GM19023 (cell line): ENCODE results near the gene SLX9.
"Not testable (repeated sequence)": the region's sequence is repeated elsewhere in the genome, so short reads cannot be mapped to it uniquely, and the experiment has no call there.

Source experiments
- ATAC-seq: cut with Tn5 transposase; IDR thresholded peaks from one replicate; pipeline ENCODE4 v1.9.1; 2021; ENCODE audit warnings: mild to moderate bottlenecking, moderate library complexity; ENCODE audit not compliant: unreplicated experiment

The SLX9 gene

DNA sequence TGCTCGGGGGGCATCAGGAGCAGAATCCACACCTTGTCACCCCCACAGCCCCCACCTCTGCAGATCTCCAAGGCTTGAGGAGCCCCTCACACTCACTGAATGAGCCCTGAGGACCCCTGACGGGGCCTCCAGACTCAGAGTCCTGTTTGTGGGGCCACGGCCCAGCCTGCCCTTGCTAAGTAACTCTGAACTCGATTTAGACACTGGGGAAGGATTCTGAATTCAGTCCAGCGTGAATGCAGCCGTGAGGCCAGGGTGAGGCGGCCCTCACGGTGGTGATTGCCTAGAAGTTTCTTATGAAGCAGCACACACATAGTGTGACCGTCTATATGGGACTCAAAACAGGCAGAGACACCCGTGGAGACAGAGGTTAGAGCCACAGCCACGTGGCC is 75.6 kb downstream of the SLX9 start:
- no peak for ATAC-seq

DNA sequence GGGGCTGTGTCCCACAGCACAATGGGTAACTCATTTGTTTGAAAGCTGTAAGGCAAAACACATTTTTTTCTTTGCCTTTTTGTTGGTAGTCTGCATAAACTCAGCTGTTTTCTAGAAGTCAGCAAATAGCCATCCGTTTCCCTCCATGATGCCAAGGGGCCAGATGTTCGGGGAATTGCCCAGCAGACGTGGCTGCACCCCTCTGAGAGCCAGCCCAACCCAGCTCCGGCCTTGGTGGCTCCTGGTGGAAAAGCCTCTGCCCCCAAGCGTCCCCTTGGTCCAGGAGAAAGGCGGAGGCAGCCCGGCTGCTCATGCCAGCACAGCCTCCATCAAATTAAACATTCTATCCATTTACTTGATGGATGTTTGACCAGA is 76.2 kb downstream of the SLX9 start:
- ATAC-seq: no peak

DNA sequence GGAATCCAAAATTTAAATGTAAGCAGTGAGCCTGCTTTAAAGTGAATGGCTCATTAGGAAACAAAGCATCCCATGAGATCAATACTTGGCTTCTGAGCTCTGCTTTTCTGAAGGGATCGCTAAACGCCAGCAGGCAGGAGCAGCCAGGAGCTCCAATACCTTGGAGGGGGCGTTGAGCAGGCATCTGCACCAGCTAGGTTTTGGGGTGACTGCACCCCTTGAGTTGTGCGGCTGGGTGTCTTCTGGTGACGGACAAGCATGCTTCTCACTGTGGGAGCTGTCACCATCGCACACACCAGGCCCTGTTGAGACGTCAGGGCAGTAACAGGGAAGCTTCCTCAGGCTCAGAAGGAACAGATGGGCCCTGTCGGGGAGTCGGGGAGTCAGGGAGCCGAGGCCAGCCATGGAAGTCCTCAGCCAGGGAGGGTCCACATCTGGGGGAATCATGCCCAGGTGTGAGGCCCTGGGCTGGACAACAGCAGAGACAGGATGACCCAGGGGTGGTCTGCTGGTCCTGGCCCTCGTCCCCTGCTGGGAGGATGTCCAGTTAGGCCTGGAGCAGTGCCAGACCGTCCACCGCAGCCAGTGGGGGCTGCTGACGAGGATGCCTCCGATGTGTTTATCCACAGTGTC is 76.7 kb downstream of the SLX9 start:
- ATAC-seq: no peak

DNA sequence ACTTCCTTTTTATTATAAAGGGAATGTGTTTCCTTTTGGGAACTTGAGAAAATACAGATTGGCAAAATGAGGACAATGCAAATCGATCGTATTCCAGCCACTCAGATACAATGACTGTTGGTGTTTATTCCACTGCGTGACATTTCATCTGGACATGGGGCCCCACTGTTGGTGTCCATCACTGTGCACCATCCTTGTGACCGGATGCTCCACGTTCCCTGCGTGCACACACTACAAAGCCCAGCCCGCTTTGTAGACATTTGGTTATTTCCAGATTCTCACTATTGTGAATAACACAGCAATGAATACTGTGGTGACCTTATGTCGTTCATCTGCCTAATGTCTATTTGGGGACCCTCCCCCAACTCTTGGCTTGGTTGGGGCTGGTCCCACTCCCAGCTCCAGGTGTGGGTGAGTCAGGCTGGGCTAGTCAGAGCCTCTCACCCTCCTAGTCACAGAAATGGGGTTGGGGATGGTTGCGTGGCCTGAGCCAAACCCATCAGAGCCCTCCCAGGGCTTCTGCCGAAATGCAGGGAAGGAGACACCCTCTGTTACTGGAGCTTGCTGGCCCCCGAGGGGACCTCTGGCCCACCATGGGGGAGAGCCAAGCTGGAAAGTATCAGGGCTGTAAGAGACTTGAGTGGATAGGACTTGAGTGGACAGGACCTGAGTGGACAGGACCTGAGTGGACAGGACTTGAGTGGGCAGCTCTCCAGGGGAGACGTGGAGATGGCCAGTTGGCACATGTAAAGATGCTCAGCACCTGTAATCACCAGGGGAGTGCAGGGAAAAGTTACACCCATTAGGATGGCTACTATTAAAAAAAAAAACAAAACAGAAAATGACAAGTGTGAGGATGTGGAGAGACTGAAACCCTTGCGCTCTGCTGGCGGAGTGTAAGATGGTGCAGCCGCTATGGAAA is 77.5 kb downstream of the SLX9 start:
- ATAC-seq: no peak

DNA sequence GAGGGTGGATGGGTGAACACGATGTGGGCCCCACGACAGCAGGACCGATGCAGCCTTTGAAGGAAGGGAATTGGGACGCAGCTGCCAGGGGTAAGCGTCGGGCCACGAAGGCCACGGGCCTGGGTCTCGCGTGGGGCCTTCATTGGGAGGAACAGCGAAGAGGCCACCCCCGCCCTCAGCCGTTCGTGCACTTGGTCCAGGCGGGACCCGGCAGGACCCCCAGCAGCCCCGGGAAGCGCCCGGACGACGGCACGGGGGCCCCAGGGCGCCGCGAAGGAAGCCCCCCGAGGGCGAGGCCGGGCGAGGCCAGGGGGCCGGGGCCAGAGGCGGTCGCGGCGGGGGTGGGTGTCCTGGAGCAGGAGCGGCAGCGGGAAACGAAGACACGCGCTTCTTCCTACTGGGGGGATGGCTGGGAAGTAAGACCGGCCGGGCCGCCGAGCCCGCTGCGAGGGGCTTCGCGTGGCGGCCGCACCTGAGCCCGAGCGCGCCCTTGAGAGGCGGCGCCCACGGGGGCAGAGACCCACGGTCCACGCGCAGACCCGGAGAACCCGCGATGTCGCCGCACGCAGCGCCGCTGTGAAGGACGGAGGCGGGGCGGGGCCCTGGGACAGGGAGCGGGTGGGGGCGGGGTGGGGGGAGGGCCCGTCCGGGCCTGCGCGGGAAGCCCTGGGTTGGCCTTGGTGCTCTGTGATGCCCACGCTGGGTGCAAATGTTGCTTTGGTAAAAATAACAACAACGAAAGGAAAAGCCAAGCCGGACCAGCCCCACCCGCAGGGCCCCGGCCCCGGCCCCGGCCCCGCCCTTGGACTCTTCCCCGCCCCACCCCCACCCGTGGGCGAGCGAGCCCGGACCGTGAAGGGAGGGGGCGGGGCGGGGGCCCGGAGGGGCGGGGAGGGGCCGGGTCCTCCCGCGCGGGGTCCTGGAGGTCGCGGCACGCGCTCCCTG is 78.6 kb downstream of the SLX9 start:
- ATAC-seq: no peak

DNA sequence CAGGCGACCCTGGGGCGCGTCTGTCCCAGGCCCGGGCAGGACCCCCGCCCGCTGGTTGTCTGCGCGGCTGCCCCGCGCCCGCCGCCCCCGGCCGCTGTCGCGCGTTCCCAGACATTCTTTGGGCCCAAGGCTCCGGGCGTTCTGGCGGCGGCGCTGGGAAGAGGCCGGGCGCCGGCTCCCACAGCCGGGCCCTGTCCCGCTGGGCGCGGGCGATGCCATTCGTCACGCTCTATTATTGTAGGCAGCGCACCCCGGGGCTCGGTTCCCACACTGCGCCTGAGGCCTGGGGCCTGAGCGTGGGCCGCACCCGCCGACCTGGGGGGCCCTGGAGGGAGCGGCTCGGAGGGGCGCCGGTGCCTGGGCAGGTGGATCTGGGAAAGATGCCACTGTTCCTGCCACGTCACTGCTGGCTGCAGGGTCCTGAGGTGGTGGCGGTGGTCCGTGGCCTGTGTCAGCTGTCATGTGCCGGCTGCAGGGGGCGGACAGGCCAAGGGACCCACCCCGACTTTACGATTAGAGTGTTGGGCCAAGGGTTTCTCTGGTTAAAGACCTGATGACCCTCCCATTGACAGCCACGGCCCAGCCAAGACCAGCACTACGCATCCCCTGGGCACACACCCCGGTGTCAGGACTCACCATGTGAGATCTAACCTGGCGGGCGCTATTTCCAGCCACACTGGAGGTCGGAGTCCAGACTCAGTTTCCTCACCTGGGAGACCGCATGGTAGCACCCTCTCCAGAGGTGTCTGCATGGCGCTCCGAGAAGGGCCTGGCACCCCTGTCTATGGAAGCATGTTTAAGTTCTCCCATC is 79.5 kb downstream of the SLX9 start:
- no peak for ATAC-seq

DNA sequence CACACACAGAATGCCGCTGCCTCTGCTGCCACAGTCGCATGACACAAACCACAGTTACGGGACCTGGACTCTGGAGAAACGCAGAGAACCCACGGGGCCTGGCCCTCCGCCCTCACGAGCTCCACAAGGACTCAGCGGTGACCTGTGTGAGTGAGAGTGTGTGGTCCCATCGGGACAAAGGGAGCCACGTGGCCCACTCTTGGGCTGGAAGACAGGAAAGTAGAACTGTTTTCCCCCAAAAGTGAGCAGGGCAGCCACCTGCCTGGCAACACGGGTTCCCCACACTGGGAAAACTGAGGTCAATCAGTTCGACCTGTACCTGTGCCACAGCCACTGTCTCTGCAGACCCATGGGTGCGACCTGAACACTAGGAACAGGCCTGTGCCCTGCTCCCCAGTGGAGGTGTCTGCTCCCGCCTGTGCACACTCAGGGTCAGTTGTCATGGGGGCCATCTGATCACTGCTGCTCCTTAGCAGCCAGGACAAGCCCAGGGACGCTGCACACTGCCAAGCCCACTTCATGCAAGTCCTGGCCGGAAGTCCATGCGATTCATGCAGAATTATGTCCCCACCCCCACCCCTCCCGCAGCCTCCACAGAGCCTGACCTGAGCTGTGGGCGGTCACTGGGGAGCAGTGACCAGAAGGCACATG is 80.2 kb downstream of the SLX9 start:
- ATAC-seq: no peak

DNA sequence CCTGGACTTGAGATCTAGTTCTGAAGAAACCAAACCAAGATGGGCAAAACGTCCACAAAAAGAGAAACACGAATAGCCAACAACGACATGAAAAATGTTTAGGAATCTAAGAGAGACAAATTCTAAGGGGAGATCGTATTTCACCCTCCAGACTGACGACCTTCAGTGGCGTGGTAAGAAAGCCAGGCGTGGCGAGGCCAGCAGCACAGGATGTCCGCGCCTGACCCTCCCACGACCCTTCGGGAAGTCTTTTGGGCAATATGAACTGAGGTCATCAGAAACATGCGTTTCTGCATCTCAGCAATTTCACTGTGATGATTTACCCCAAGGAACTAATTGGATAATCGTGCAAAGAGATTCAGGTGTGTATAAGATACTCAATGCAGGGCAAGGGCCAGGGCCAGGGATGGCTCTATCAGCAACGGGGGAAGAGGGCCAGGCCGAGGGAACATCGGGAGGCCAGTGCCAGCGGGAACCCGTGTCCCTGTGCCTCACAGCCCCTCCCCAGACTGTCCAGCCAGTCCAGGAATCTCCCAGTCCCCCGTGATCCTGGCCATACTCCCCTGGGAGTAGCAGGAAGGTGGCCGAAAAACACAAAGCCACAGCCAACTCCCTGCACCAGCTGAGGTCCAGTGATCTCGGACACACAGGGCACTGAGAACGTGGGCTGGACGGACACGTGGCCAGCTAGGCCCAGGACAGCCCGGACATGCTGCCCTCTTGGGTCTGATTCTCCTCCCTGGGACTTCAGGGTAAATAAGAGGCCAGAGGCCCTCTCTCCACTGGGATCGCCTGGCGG is 81.0 kb downstream of the SLX9 start:
- no peak for ATAC-seq

DNA sequence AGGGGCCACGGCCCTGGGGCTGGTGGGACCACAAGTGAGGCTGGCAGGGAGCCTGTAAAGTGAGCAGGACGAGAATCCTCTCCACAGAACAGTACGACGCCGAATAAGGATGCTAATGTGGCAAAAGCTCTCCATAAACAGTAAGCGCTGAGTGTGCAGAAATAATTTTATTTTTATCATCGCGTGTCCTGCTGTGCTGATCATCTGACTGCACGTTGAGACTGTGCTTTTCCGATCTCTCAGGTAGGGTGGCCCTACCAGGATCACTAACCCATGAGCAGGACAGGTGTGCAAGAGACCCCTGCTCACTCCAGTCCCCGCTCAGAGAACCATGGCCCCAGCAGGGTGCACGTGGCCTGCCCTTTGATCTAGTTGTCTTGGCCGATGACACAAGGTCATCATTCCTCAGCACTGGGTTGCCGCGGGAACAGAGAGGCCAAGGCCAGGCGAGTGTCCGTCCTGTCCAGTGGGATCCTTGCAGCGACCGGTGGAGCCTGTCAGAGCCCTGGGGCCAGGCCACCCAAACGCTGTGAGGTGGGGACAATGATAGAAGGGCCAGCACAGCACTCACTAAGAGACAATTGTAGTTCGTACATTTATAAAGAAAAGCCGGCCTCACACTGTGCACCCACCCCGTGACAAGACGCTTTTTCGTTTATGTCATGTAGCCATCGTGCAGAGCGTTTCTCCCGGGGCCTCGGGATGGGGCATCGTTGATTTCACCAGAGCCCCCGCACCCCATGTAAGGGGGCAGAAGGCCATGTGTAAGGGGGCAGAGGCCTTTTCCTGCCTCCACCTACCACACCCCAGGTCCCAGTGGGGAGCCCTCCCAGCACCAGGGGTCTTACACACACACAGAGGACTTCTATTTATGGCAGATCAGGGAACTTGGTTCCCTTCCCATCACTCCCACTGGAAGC is 81.9 kb downstream of the SLX9 start:
- no peak for ATAC-seq

DNA sequence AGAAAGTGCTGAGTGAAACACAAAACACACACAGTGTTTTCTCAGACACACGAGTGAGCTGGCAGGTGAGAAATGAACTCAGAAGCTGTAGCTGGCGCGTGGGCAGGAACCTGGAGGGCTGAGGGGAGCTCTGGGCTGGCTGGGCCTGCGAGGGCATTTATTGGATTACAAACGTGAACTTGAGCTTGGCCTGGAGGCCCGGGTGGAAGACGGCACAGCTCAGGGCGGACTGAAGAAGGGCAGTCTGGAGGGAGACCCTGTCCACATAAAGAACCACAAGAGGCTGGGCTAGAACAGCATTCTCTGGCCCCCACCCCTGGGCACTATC is 82.5 kb downstream of the SLX9 start:
- no peak for ATAC-seq

DNA sequence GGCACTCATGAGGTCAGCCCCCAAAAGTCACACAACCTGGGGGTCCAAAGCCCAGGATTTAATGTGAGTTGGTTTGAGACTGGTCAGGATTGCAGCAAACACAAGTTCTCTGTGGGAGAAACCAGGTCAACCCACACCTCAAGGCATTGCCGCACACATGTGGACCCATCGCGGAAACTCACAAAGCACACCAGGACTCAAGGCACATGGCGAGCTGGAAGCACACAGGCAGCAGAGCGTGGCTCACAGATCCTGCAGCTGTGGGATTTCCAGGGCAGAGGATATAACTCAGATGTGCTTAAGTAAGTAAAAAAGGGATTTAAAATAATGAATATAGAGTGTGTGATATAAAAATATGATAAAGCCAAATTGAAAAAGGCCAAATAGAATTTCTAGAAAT is 82.9 kb downstream of the SLX9 start:
- ATAC-seq: no peak

DNA sequence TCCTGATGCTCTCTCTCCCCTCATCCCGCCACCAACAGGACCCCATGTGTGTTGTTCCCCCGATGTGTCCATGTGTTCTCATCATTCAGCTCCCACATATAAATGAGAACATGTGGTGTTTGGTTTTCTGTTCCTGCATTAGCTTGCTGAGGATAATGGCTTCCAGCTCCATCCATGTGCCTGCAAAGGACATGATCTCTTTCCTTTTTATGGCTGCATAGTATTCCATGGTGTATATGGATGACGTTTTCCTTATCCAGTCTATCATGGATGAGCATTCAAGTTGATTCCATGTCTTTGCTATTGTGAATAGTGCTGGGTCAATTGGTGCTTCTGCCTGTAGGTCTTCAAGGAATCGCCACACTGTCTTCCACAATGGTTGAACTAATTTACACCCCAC is 84.7 kb downstream of the SLX9 start:
- ATAC-seq: not testable (repeated sequence)

DNA sequence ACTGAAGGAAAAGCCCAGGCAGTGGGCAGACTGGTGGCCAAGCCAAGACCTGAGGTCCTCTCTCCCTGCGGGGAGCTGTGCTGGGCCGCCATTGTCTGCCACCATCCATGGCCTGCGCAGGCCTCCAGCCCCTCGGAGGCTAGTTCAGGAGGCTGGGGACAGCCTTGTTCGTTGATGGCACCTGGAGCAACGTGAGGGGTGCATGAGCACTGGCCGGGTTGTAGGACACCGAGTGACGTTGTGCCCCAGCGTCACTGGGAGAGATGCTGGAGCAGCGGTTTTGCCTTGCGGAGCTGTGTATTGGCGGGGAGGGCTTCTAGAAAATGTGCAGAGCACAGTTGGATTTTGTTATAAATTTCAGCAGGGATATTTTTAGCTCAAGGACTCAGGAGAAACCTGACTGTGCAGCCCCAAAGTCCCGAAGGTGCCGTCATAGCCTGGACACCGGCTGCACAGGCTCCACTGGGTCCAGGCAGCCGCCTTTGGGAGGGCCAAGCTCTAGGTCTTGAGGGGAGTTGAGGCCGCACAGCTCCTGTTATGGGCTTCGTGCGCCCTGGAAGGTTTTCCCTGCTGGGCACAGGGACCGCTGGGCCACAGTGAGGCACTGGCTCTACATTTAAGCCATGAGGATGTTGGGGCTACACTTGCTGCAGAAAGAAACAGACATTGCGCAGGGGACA is 86.4 kb downstream of the SLX9 start:
- ATAC-seq: no peak
